Right lobe of liver (tissue), 4 donors: Measurements from ENCODE around the gene RPL28.
A peak's percentile ranks its signal among the peaks of the same experiment; 100 is the strongest.

ENCODE experiments used
- POLR2A ChIP-seq: fragments of 450-650 bp; IDR thresholded peaks from one replicate; pipeline ENCODE4 v1.6.1; 2017; ENCODE audit warnings: antibody characterized with exemption, mild to moderate bottlenecking
- TF ChIP-seq, protein P1 (sequence below), 4 donors: fragments of 200-600 bp in 3 of 4; fragments of 450-650 bp in 1 of 4; IDR thresholded peaks; one replicate each; pipeline versions ENCODE4 v1.5.1 to v1.8.0; 2016 to 2022; ENCODE audit warnings: antibody characterized with exemption in 4 of 4, mild to moderate bottlenecking in 2 of 4
- donor health status: DM: no; HTN: no; CAD: no.
- donor health status: DM: no; HTN: no; CAD: no.
- donor health status: DM: no; HTN: yes; CAD: no.

GRCh38 chr19:55383279-55384130 is 2.2 kb upstream of the RPL28 start:
- TF ChIP-seq, protein P1, sequence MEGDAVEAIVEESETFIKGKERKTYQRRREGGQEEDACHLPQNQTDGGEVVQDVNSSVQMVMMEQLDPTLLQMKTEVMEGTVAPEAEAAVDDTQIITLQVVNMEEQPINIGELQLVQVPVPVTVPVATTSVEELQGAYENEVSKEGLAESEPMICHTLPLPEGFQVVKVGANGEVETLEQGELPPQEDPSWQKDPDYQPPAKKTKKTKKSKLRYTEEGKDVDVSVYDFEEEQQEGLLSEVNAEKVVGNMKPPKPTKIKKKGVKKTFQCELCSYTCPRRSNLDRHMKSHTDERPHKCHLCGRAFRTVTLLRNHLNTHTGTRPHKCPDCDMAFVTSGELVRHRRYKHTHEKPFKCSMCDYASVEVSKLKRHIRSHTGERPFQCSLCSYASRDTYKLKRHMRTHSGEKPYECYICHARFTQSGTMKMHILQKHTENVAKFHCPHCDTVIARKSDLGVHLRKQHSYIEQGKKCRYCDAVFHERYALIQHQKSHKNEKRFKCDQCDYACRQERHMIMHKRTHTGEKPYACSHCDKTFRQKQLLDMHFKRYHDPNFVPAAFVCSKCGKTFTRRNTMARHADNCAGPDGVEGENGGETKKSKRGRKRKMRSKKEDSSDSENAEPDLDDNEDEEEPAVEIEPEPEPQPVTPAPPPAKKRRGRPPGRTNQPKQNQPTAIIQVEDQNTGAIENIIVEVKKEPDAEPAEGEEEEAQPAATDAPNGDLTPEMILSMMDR (IDR thresholded peaks at IDR 0.05): peak; percentile 13 to 45 (median 21)
- TF ChIP-seq POLR2A: peak; percentile 55
